HepG2 (cell line): ENCODE results near the gene ANKRD11. TPM values are rescaled to one million over a fixed set of nuclear protein-coding genes. Genes with fewer than 3 reads are reported as not detected.

Experiments used
- CEBPB ChIP-seq: IDR thresholded peaks from 2 replicates; pipeline ENCODE4 v1.6.1; 2011; ENCODE audit warnings: low read depth, low read length, improper control_type of control experiment, borderline replicate concordance
- HNF4A ChIP-seq: sonication (generic); formaldehyde crosslinking; IDR thresholded peaks from 2 replicates; pipeline ENCODE4 v1.4.0; 2020; ENCODE audit warnings: missing genetic modification reagents
- IKZF4 ChIP-seq: sonication (generic); formaldehyde crosslinking; IDR thresholded peaks from 2 replicates; pipeline ENCODE4 v1.5.1; 2020; ENCODE audit warnings: borderline replicate concordance, mild to moderate bottlenecking, low read depth, missing genetic modification reagents; ENCODE audit errors: not compliant biosample characterization
- IRF1 ChIP-seq: sonication (generic); formaldehyde crosslinking; IDR thresholded peaks from 2 replicates; pipeline ENCODE4 v1.4.0; 2020; ENCODE audit warnings: low read depth, mild to moderate bottlenecking, missing genetic modification reagents
- MIXL1 ChIP-seq: IDR thresholded peaks from 2 replicates; pipeline ENCODE4 v1.6.1; 2016
- MLXIP ChIP-seq: sonication (generic); formaldehyde crosslinking; IDR thresholded peaks from 2 replicates; pipeline ENCODE4 v1.9.0; 2021; ENCODE audit warnings: missing genetic modification reagents, borderline replicate concordance
- RBM22 ChIP-seq: fragments of 200-400 bp; formaldehyde crosslinking; optimal IDR thresholded peaks from 2 replicates; pipeline ENCODE3; 2017; ENCODE audit warnings: mild to moderate bottlenecking, low read length, moderate library complexity
- ZGPAT ChIP-seq: IDR thresholded peaks from 2 replicates; pipeline ENCODE4 v1.6.1; 2016; ENCODE audit warnings: mild to moderate bottlenecking
- ZNF17 ChIP-seq: sonication (generic); formaldehyde crosslinking; IDR thresholded peaks from 2 replicates; pipeline ENCODE4 v1.5.0; 2020; ENCODE audit warnings: mild to moderate bottlenecking, missing genetic modification reagents
- ZNF326 ChIP-seq: sonication (generic); formaldehyde crosslinking; IDR thresholded peaks from 2 replicates; pipeline ENCODE4 v1.4.0; 2020; ENCODE audit warnings: missing genetic modification reagents, borderline replicate concordance
- ZNF563 ChIP-seq: sonication (generic); formaldehyde crosslinking; IDR thresholded peaks from 2 replicates; pipeline ENCODE4 v1.8.0; 2022; ENCODE audit warnings: mild to moderate bottlenecking, moderate library complexity, missing genetic modification reagents
- ZNF598 ChIP-seq: sonication (generic); formaldehyde crosslinking; IDR thresholded peaks from 2 replicates; pipeline ENCODE4 v1.5.1; 2020; ENCODE audit warnings: mild to moderate bottlenecking, missing genetic modification reagents, borderline replicate concordance
- polyA plus RNA-seq, 8 experiments: library from polyadenylated mRNA; depleted of rRNA in 3 of 8; stranded (reverse) in 7 of 8; unstranded in 1 of 8; fragments of >200 nt; fragmentation: Illumina TruSeq in 4 of 8; extraction: Trizol in 4 of 8; gene quantifications; 2 replicates each; pipeline versions ENCODE4 v1.2.1 to v1.2.3, GENCODE V29; 2011 to 2016; ENCODE audit warnings: low read depth in 4 of 8, missing spikeins in 1 of 8, mixed read lengths in 1 of 8; ENCODE audit not compliant: insufficient read depth in 1 of 8
- total RNA-seq, 5 experiments: library from RNA; depleted of rRNA; stranded (reverse); fragments of >200 nt; fragmentation: Illumina TruSeq; extraction: Trizol; gene quantifications; 2 replicates each; pipeline ENCODE4 v1.2.3, GENCODE V29; 2016; ENCODE audit warnings: low read depth in 1 of 5

The ANKRD11 gene
- total and polyA plus RNA-seq, 2 of the 13 experiments (the other 11 are each of a cell fraction or from before 2014, with no cell fraction given) = 21.4 to 38.4 TPM

- no peak for TF ChIP-seq IRF1 (CRISPR knock-in tag)
- TF ChIP-seq CEBPB = no peak
- no peak for TF ChIP-seq HNF4A
- TF ChIP-seq ZNF563 (CRISPR knock-in tag) = peak; percentile 87
- TF ChIP-seq IKZF4 = peak; percentile 94
- no peak for TF ChIP-seq MIXL1 (CRISPR knock-in tag)
- TF ChIP-seq RBM22 = peak; percentile 57
- TF ChIP-seq ZNF598 (CRISPR knock-in tag) = peak; percentile 92; the same call in 1 of the 2 replicates
- TF ChIP-seq ZGPAT (CRISPR knock-in tag) = peak; percentile 92; the same call in 1 of the 2 replicates
- no peak for TF ChIP-seq ZNF17
- TF ChIP-seq MLXIP = 0 out of 2 replicates have a peak, but pooled peaks have one; percentile 74
- no peak for TF ChIP-seq ZNF326
Measured at GRCh38 chr16:89507834-89508590, 17.7 kb upstream of the ANKRD11 start, which contains the start of gene SPG7 (continued).
